DOHH2 (cell line): ENCODE data around the gene DRP2.

Source experiments
- CTCF ChIP-seq: fragments of 200-600 bp; sonication (generic); IDR thresholded peaks from one replicate; pipeline ENCODE4 v1.5.1; 2014; ENCODE audit warnings: antibody characterized with exemption, mild to moderate bottlenecking, low read depth, low read length; ENCODE audit not compliant: poor library complexity, severe bottlenecking
- EZH2phosphoT487 ChIP-seq: fragments of 200-600 bp; sonication (generic); IDR thresholded peaks from 2 replicates; pipeline ENCODE4 v1.6.1; 2017; ENCODE audit warnings: borderline replicate concordance, mild to moderate bottlenecking, antibody characterized with exemption, low read length, moderate library complexity, mixed read lengths

DNA sequence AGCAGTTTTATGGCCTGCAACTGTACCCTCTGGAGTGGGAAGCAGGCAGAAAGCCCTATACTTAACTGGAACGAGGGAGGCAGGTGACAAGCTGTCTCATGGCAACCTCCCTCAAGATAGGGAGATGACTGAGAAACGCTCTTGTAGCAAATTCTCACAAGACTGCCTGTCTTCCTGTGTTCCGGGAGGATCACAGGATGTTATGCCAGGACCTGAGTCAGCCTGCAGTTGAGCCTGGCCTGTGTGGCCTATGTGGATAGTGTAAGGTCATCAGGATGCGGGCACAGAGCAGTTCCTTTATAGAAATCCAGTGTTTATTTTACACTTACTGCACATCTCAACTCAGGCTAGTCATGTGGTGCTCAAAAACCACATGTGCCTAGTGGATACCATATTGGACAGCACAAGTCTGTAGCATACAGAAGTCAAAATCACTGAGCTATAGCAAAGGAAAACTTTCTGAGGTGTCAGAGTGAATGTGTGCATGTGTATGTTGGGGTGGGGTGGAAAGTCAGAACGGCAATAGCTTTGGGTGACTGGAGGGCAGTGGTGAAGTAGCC, 46.4 kb downstream of the DRP2 start:
- no peak for TF ChIP-seq CTCF
- no peak for TF ChIP-seq EZH2phosphoT487
